GM12878 (cell line): ENCODE data around the gene ESPL1.

Source experiments
- BHLHE40 ChIP-seq, 2 experiments: fragments of 450-650 bp in 1 of 2; IDR thresholded peaks; 2 replicates each; pipeline ENCODE4 v1.6.1; 2011 to 2017; ENCODE audit warnings: low read depth in 2 of 2, borderline replicate concordance in 1 of 2, improper control_type of control experiment in 1 of 2, low read length in 1 of 2, mild to moderate bottlenecking in 1 of 2
- CBX3 ChIP-seq: fragments of 200-600 bp; sonication (generic); IDR thresholded peaks from 2 replicates; pipeline ENCODE4 v1.6.1; 2016; ENCODE audit warnings: low read depth, borderline replicate concordance
- CEBPB ChIP-seq, 2 experiments: fragments of 150-350 bp in 1 of 2; IDR thresholded peaks; 2 replicates each; pipeline ENCODE4 v1.6.1; 2012 to 2014; ENCODE audit warnings: low read depth in 2 of 2, low read length in 2 of 2, borderline replicate concordance in 1 of 2, inconsistent platforms in 1 of 2
- CTCF ChIP-seq, 3 experiments: IDR thresholded peaks in 2 of 3; conservative IDR thresholded peaks in 1 of 3; 2 replicates each; pipeline ENCODE4 v1.5.1; 2011; ENCODE audit warnings: low read depth in 3 of 3, low read length in 3 of 3, mild to moderate bottlenecking in 3 of 3, control low read depth in 2 of 3, moderate library complexity in 2 of 3, inconsistent platforms in 1 of 3, mixed read lengths in 1 of 3; ENCODE audit not compliant: control insufficient read depth in 2 of 3, insufficient read depth in 1 of 3; ENCODE audit errors: extremely low read depth in 1 of 3
- EGR1 ChIP-seq, 2 experiments: IDR thresholded peaks; 1 replicate in 1 of 2; 2 replicates in 1 of 2; pipeline ENCODE4 v1.6.1; 2011 to 2012; ENCODE audit warnings: low read depth in 2 of 2, low read length in 2 of 2, borderline replicate concordance in 1 of 2, mild to moderate bottlenecking in 1 of 2, moderate library complexity in 1 of 2
- EZH2 ChIP-seq: IDR thresholded peaks from 2 replicates; pipeline ENCODE4 v1.6.1; 2012; ENCODE audit warnings: low read depth, mild to moderate bottlenecking, control low read depth, inconsistent platforms, low read length, borderline replicate concordance; ENCODE audit not compliant: control insufficient read depth
- PRDM15 ChIP-seq: fragments of 450-650 bp; formaldehyde crosslinking; IDR thresholded peaks from 2 replicates; pipeline ENCODE4 v1.4.0; 2020; ENCODE audit warnings: mild to moderate bottlenecking, moderate library complexity
- RAD51 ChIP-seq: fragments of 450-650 bp; IDR thresholded peaks from 2 replicates; pipeline ENCODE4 v1.6.1; 2016; ENCODE audit warnings: moderate library complexity, mild to moderate bottlenecking, inconsistent platforms
- TCF7 ChIP-seq: IDR thresholded peaks from 2 replicates; pipeline ENCODE4 v1.6.1; 2014; ENCODE audit warnings: antibody characterized with exemption, borderline replicate concordance
- YY1 ChIP-seq: IDR thresholded peaks from 2 replicates; pipeline ENCODE4 v1.6.1; 2011; ENCODE audit warnings: low read depth, mild to moderate bottlenecking, low read length
- ZBTB33 ChIP-seq: fragments of 450-650 bp; IDR thresholded peaks from 2 replicates; pipeline ENCODE4 v1.6.1; 2017; ENCODE audit warnings: mild to moderate bottlenecking

GRCh38 chr12:53232646-53233461 is 35.2 kb upstream of the ESPL1 start:
- no peak for TF ChIP-seq CEBPB (IDR thresholded peaks at IDR 0.05; ENCODE audit: borderline replicate concordance in 1 of 2, low read depth in 2 of 2, low read length in 2 of 2)
- no peak for TF ChIP-seq PRDM15
- no peak; a peak in 1 of 6 replicates for TF ChIP-seq CTCF (IDR thresholded peaks at IDR 0.05 in 2 of 3, conservative IDR thresholded peaks at IDR 0.05 in 1 of 3; ENCODE audit: control insufficient read depth in 2 of 3, extremely low read depth in 1 of 3, insufficient read depth in 1 of 3, low read depth in 3 of 3, low read length in 3 of 3)
- no peak for TF ChIP-seq EZH2
- no peak for TF ChIP-seq TCF7
- TF ChIP-seq ZBTB33 = no peak
- no peak for TF ChIP-seq BHLHE40 (IDR thresholded peaks at IDR 0.05; ENCODE audit: borderline replicate concordance in 1 of 2, low read depth in 2 of 2, low read length in 1 of 2)
- TF ChIP-seq EGR1 (IDR thresholded peaks at IDR 0.05; ENCODE audit: borderline replicate concordance in 1 of 2, low read depth in 2 of 2, low read length in 2 of 2) = no peak
- no peak for TF ChIP-seq YY1
- TF ChIP-seq RAD51 = no peak
- no peak for TF ChIP-seq CBX3
